Activated CD4-positive, alpha-beta T cell treated with anti-CD3 and anti-CD28 coated beads, Interleukin-2, amount 10 ng/mL, durations not matched to agents 7 days and 5 days (primary cell): ENCODE measurements around the gene HOXA6. TPM values are rescaled to one million over a fixed set of nuclear protein-coding genes. Genes with fewer than 3 reads are reported as not detected.

Source experiments
- CTCF ChIA-PET: fragments of 350-600 bp; sonication (Branson Sonifier 250); formaldehyde crosslinking; loops from one replicate; lab custom pipeline; 2021; ENCODE audit warnings: antibody characterized with exemption; lab: Charles Lee
- POLR2A ChIA-PET: fragments of 350-600 bp; sonication (Branson Sonifier 250); formaldehyde crosslinking; loops from one replicate; lab custom pipeline; 2021; ENCODE audit warnings: antibody characterized with exemption; lab: Charles Lee
- DNase-seq: peaks from one replicate; pipeline ENCODE4 v3.0.0-alpha.2; 2020
- H3K27ac Mint-ChIP-seq: one replicate; pipeline ENCODE4 v1.8.0; 2021; ENCODE audit warnings: mild to moderate bottlenecking, moderate library complexity, mixed read lengths
- H3K27me3 Mint-ChIP-seq: one replicate; pipeline ENCODE4 v1.8.0; 2021; ENCODE audit warnings: mixed read lengths
- H3K36me3 Mint-ChIP-seq: one replicate; pipeline ENCODE4 v1.8.0; 2021; ENCODE audit warnings: low read depth, mixed read lengths
- H3K4me1 Mint-ChIP-seq: one replicate; pipeline ENCODE4 v1.8.0; 2021; ENCODE audit warnings: mixed read lengths
- H3K4me3 Mint-ChIP-seq: one replicate; pipeline ENCODE4 v1.8.0; 2021; ENCODE audit warnings: mild to moderate bottlenecking, moderate library complexity, mixed read lengths
- H3K9me3 Mint-ChIP-seq: one replicate; pipeline ENCODE4 v1.8.0; 2021; ENCODE audit warnings: mixed read lengths
- total RNA-seq, 2 experiments: library from RNA; stranded (reverse); gene quantifications; one replicate each; pipeline ENCODE4 v1.2.3, GENCODE V29; 2021

The HOXA6 gene
- total RNA-seq, 2 experiments from 2014 or later: not detected

DNA sequence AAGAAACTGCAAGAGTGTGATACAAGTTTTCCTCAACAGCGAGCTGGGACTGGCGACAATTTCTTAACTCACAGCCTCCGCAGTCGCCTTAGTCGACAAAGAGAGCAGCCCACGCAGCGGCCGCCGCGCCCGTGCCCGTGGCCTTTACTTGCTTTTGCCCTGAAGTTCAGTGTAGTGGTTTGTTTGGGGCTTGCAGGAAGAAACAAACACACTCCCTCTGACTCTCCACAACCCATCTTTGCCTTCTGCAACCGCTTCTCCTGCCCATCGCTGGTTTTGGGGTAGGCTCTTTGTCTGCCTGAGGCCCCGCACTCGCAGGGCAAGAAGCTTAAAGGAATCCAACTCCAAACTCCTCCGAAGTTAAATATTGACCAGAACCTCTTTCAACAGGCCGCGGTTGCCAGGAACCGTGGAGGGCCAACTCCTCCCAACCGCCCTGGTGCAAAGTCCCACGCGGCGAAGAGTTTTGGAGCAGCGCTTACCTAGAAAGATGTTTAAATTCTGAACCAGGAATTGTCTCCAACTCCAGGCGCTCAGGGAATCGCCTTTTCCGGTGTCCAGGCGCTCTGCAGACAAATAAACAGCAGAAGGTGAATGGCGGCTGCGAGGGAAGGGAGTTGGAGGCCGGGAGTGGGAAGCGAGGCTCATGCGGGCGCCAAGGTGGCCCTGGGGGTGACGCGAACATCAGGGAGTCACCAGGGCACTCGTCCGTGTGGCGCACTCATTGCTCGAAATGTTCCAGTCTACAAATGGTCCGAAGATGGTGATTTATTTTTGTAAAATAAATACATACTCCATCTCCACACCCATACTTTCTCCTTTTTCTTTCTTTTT, 25.3 kb downstream of the HOXA6 start:
- H3K36me3 Mint-ChIP-seq: no peaks in the 10 kb centered on the region
- POLR2A ChIA-PET: no interaction called here

DNA sequence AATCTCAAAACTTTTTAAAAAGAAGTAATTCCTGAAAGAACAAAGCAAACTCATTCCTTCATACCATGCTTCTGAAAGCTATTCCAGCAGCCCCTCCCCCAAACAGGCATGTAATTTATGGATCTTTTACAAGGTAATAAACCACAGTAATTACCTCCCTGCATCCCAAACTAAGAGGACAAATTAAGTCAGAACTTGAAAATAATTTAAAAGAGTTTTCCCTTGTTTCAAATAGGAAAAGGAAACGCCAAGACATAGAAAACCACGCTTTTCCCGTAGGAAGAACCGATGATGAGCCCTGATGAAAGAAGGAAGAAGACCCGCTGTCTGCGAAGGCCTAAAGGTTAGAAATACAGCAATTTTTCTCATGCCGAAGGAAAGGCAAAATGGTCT, 25.9 kb downstream of the HOXA6 start:
- CTCF ChIA-PET: no interaction called here
- Mint-ChIP-seq H3K27me3 (peaks cover 11% of the 10 kb centered on the region), H3K4me1 (no peaks in the 10 kb centered on the region), H3K36me3 (no peaks in the 10 kb centered on the region), H3K9me3 (no peaks in the 10 kb centered on the region), H3K27ac (no peak overlapping the region), H3K4me3 (no peak overlapping the region)
- POLR2A ChIA-PET: no interaction called here
- DNase-seq: no peak

More for the DNA sequence above, 25.3 kb downstream of the HOXA6 start:
- Mint-ChIP-seq H3K4me1 (no peaks in the 10 kb centered on the region), H3K9me3 (no peaks in the 10 kb centered on the region), H3K27ac (no peak overlapping the region), H3K27me3 (peaks cover 17% of the 10 kb centered on the region), H3K4me3 (no peak overlapping the region)
- CTCF ChIA-PET: no interaction called here
- no peak for DNase-seq

DNA sequence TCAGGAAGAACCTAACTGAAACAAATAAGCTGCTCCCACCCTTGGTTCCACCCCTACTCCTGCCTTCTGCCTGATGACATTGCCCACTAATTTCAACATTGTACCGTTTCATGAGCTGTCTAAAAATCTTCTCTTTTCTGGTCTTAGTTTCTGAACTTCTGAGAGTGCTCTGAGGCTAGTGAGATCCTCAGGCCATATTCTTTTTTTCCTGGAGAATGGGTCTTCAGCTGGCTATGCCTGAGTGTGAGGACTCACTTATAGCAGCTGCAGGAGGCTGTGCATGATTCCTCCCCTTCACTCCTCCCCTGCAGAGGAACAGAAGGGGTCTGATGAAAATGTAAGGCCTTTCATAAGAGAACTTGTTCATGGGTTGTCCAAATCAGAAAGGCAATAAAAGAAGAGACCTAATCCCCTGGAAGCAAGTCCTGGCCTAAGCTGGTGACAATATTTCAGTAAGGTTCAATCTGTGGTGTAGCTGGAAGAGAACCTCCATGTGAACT, 28.1 kb downstream of the HOXA6 start:
- ChIA-PET POLR2A (interaction anchor here (0.6 kb wide), 1 partner anchor 863 kb away, joined by 3 read pairs; no protein-coding TSS in a partner anchor), CTCF (interaction anchor here (1.1 kb wide), 1 partner anchor 12 kb away, joined by 3 read pairs; no protein-coding TSS in a partner anchor)

DNA sequence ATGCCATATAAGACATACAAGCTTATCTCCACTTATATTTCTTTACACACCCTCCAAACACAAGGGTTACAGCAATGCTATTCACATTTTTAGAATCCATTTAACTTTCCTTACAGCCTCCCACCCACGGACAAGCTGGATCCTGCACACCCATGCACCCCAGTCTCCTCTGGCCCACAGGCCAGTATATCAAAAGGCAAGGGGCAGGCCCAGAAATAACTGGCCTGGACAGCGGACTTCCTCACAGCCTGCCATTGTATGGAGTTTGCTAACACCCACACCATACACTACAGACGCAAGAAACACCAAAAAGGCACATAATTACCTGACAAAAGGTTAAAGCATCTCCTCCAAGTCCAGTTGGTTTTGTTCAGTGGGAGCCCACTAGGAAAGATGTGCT, 29.0 kb downstream of the HOXA6 start:
- Mint-ChIP-seq H3K9me3 (no peaks in the 10 kb centered on the region), H3K4me3 (no peak overlapping the region), H3K36me3 (no peaks in the 10 kb centered on the region), H3K27me3 (no peaks in the 10 kb centered on the region), H3K27ac (no peak overlapping the region), H3K4me1 (no peaks in the 10 kb centered on the region)
- DNase-seq: no peak
- CTCF ChIA-PET: no interaction called here
- POLR2A ChIA-PET: no interaction called here

More for the DNA sequence above, 28.1 kb downstream of the HOXA6 start:
- no peak overlapping the region for H3K4me3 Mint-ChIP-seq
- no peaks in the 10 kb centered on the region for H3K9me3 Mint-ChIP-seq
- H3K4me1 Mint-ChIP-seq: no peaks in the 10 kb centered on the region
- H3K36me3 Mint-ChIP-seq: no peaks in the 10 kb centered on the region
- H3K27ac Mint-ChIP-seq: no peak overlapping the region
- no peaks in the 10 kb centered on the region for H3K27me3 Mint-ChIP-seq
- no peak for DNase-seq

DNA sequence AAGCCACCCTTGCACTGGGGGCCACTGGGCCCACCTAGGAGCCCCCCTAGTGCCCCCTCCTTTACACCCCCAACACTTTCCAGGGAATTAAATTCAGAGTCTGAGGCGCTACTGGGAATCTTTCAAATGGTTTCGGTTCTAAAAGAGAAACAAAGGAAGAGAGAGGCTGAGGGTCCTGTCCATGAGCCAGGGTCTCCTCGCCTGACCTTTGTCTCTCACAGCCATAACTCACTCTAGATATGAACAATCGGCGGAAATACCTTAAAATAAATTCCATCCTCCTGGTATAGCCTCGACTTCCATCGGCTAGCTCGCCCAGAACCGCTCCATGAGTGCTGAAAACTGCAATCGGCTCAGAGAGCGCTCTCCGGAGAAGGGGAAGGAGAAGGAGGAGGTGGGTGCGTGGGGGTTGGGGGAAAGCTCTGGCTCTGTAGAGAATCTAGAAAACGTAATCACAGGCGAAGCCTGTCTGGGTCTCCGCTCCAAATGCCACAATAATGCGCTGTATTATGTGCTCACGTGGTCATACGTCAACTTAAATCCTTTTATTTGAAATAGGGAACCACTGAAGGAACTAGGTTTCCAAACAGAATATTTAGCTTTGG, 29.6 kb downstream of the HOXA6 start:
- H3K36me3 Mint-ChIP-seq: no peaks in the 10 kb centered on the region
- no peak for DNase-seq
- ChIA-PET CTCF (no interaction called here), POLR2A (no interaction called here)
- no peak overlapping the region for H3K4me3 Mint-ChIP-seq
- no peaks in the 10 kb centered on the region for H3K9me3 Mint-ChIP-seq
- no peaks in the 10 kb centered on the region for H3K27me3 Mint-ChIP-seq
- H3K4me1 Mint-ChIP-seq: no peaks in the 10 kb centered on the region
- H3K27ac Mint-ChIP-seq: no peak overlapping the region

DNA sequence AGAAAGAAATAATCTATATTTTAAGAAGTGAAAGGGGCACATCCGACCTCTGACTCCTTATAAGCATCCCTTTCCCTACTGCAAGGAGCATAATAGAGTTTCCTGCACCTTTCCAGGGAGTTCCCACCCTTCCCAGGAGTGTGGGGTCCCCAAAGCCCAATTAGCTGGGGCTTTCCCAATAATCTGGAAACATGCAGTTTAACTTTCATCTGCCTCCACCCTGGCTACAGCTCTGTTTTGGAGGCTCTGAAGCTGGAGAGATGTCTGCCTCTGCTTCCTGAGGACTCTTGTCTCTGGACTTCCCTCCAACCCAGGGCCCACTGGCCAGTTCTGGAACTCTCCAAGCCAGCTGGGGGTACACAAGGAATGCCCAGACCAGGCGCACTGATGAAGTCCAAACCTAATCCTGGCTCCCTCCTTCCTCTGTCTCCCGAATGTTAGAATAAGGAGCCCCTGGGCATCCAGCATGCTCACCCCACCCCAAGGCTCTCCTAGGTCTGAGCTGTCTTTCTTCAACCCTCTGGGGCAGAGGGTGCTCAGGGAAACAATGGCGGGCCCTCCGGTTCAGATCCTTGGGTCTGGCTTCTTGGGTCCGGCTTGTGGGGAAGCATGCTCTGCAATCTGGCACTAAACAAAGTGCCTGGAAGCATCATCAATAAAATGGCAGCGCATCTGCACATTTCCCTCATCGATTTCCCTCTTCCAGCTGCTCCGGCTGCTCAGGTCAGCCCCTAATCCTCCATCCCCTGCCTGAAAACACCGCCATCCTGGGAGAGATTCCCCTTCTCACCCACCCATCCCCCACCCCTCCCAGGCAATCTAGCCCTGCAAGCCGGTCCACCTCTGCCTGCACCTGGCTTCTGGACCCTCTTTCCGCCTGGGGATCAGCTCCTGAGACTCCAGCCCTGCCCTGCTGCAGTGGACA, 30.4 kb downstream of the HOXA6 start:
- no peak overlapping the region for H3K4me3 Mint-ChIP-seq
- H3K9me3 Mint-ChIP-seq: no peaks in the 10 kb centered on the region
- ChIA-PET CTCF (no interaction called here), POLR2A (no interaction called here)
- no peaks in the 10 kb centered on the region for H3K36me3 Mint-ChIP-seq
- H3K27ac Mint-ChIP-seq: no peak overlapping the region
- H3K4me1 Mint-ChIP-seq: no peaks in the 10 kb centered on the region
- no peaks in the 10 kb centered on the region for H3K27me3 Mint-ChIP-seq
- no peak for DNase-seq

DNA sequence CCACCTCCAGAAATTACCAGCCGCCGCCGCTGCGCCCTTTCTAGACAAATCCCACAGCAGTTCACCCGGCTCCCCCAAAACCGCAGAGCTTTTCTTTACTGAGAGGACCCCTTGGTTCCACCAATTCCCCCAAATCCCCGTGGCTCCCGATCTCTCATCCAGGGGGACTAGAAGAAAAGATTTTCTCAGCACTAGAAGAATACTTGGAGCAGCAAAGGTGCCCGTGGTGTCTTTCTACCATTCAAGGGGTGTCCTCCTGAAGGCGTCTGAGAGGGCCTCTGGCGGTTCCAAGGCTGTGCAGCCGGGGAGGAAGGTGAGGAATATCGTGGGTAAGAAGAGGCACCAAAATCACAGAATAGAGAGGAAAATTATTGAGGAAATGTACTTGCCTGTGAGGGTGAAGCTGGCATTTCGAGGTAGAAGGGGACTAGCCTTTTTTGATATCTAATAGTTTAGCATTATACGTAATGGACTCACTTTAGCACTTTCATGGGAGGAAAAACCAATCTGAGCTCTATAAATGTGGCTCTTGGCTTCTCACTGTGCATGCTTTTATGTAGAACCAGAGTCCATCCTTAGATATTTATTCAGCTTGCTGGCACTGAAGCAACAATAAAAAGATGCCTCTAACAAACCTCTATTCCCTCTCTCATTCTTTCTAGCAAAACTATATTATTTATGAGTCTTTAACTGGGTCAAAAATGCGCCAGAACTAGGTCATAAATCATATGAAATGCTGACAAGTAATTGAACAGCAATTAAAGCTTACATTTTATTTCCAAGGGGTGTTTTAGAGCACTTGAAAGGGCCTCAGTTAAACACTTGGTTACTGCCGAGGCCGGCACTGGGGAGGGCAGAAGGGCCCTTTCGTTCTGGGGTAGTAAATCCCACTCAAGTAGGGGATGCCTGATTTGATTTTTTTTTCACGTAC, 31.3 kb downstream of the HOXA6 start:
- H3K9me3 Mint-ChIP-seq: no peaks in the 10 kb centered on the region
- ChIA-PET POLR2A (no interaction called here), CTCF (no interaction called here)
- H3K4me3 Mint-ChIP-seq: no peak overlapping the region
- H3K36me3 Mint-ChIP-seq: no peaks in the 10 kb centered on the region
- H3K27me3 Mint-ChIP-seq: no peaks in the 10 kb centered on the region
- H3K27ac Mint-ChIP-seq: no peak overlapping the region
- no peaks in the 10 kb centered on the region for H3K4me1 Mint-ChIP-seq
- no peak for DNase-seq

DNA sequence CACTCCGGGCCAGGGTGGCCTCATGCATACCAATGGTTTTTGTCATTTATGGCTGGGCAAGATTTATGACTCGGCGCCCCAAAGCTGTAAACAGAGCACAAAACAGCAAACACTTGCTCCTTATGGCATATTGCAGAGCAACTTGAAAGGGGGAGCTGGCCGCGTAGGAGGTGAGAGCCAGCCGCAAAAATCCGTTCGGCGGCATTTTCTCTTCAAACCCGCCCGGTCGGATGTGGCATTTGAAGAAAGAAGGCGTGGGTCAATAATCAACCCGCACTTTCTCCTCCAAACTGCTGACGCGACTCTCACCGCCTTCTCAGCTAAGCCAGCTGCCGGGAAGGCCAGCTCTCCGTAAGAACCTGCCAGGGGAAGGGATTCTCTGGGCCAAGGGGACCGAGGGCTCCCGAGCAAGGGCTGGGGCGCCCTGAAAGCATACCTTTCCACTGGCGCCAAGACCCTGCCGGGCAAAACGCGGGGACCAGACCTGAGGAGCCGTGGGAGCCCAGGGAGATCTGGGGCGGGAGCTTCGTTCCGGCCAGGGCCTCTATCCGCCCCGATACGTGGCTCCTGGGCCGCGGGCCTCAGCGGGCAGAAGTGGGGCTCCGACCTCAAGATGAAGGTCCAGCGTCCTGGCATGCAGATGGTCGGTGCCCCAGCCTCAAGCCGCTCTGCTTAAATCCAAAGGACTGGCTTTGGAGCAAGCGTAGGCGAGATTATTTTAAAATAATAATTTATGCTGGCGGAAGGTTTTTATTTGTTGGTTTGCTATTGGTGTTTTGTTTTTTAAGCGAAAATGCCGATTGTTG, 32.1 kb downstream of the HOXA6 start:
- Mint-ChIP-seq H3K9me3 (no peaks in the 10 kb centered on the region), H3K4me1 (no peaks in the 10 kb centered on the region), H3K36me3 (no peaks in the 10 kb centered on the region), H3K27ac (no peak overlapping the region), H3K4me3 (no peak overlapping the region), H3K27me3 (no peaks in the 10 kb centered on the region)
- no peak for DNase-seq
- CTCF ChIA-PET: interaction anchor here (0.6 kb wide), 1 partner anchor 9 kb away, joined by 3 read pairs; no protein-coding TSS in a partner anchor
- POLR2A ChIA-PET: no interaction called here

DNA sequence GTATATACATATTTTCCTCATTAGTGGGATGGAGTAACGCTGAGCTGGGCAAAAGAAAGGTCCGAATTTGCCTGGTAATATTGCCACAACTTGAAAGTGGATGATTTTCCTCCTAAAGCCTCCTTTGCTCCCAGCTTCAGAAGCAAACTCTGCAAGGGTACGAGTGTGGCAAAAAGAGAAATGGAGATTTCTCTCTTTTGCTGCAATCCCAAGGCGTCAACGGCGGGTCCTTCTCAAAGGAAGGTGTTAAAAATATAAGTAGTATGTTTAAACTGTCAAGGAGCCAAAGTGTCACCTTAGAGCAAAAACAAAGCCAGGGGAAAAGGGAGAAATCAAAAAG, 32.7 kb downstream of the HOXA6 start:
- Mint-ChIP-seq H3K27me3 (no peaks in the 10 kb centered on the region), H3K36me3 (no peaks in the 10 kb centered on the region), H3K4me3 (no peak overlapping the region), H3K27ac (no peak overlapping the region), H3K9me3 (no peaks in the 10 kb centered on the region), H3K4me1 (no peaks in the 10 kb centered on the region)
- ChIA-PET CTCF (no interaction called here), POLR2A (no interaction called here)
- DNase-seq: no peak

DNA sequence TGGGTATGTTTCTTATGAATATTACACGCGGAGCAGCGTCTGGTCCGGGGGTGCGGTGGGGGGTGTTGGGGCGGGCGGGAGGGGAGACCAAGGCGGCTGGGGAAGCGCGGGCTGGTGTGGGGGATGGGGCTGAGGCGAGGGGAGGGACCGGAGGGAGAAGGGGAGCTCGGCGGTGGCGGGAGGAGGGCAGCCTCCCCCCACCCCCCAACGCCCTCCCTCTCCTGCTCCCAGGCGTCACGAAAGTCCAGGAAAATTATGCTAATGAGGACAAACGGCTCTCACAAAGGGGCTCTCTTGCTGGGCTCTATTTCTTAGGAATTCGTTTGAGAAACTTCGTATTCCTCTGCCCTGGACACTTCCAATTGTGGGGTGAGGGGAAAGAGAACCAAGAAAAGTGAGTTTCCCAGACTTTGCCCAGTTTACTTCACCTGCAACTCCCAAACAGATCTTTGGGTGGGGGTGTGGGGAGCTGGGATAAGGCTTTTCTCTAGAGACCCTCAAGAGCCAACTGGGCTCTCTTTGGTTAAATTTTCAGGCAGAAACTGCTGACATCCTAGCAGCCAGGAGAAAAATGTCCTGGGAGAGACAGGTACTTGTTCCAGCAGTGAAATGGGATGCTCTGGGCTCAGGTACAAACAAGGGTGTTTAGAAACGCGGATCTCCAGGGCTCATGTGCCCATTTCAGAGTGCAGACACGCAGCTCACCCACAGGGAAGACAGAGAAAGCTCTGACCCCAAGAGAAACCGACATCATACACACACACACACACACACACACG, 33.4 kb downstream of the HOXA6 start:
- H3K36me3 Mint-ChIP-seq: no peaks in the 10 kb centered on the region
- no peaks in the 10 kb centered on the region for H3K9me3 Mint-ChIP-seq
- no peaks in the 10 kb centered on the region for H3K4me1 Mint-ChIP-seq
- no peak overlapping the region for H3K27ac Mint-ChIP-seq
- POLR2A ChIA-PET: no interaction called here
- H3K27me3 Mint-ChIP-seq: no peaks in the 10 kb centered on the region
- DNase-seq: no peak
- no peak overlapping the region for H3K4me3 Mint-ChIP-seq
- CTCF ChIA-PET: no interaction called here
